HG03460 (cell line): ENCODE measurements around the gene ZNF775.
"Not testable (repeated sequence)": the region's sequence is repeated elsewhere in the genome, so short reads cannot be mapped to it uniquely, and the experiment has no call there.

Source experiments
- ATAC-seq: cut with Tn5 transposase; IDR thresholded peaks from one replicate; pipeline ENCODE4 v1.9.1; 2021; ENCODE audit not compliant: unreplicated experiment

ZNF775 gene

GRCh38 chr7:150381785-150382122 is 2.6 kb downstream of the ZNF775 start:
- ATAC-seq = no peak

DNA sequence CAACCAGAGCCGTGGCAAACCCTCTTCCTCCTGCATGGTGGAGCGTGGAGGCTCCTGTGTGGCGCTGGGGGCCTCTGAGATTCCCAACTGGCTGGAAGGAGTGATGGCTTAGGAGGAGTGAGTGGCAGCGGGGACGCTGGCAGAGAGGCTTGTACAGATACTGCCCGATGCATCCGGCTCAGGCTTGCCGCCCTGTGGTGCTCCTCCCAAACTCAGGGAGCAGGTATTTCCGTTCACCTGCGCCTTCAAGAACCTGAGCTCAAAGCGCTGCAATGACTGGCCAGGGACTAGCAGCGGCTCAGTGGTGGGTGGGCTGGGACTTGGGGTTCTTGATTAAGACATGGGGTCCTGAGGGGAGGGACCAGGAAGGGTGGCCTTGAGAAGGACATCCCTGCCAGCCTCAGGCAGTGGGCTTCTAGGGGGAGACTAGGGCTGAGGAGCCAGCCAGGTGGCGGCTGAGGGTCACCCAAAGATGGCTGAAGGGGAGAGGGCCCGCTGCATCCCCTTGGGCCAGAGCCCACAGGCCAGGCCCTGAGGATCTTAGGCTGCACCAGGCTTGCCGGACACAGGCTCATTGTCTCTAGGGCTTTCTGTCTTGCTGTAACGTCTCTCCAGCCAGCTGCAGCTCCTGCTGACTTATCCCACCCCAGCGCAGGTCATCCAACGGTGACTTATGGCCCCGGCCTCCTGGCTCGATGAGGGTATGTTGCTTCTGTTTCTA is 3.2 kb downstream of the ZNF775 start:
- no peak for ATAC-seq

GRCh38 chr7:150382844-150383225 is 3.7 kb downstream of the ZNF775 start:
- no peak for ATAC-seq

DNA sequence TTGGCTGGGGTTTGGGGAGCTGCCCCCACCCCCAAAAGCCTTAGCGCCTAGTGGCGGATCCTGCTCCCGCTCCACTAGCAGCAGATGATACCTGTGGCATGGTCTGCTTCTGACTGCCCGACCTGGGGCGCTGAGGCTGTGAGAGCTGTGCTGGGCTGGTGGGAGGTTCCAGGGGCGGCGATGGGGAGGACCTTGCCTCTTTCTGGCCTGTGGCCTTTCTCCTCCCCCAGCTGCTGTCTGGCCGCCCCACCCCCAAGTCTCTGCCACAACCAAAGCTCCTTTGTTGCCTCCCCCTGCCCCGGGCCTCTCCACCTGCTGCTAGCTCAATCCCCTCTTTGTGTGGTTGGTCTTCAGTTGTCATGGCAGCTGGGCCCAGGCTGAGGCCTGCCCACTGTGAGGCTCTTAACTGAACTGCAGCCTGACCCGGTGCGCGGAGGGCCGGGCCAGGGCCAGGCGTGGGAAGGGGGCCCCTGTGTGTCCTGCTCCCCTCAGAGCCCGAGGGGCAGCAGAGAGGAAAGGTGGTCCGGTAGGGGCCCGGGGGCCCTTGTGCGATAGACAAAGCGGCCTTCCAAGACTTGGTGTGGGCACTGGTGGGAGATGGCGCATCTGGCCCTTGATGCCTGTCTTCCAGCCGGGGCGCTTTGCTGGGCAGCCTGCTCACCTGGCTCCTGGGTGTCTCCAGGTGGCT is 4.7 kb downstream of the ZNF775 start:
- ATAC-seq = no peak

DNA sequence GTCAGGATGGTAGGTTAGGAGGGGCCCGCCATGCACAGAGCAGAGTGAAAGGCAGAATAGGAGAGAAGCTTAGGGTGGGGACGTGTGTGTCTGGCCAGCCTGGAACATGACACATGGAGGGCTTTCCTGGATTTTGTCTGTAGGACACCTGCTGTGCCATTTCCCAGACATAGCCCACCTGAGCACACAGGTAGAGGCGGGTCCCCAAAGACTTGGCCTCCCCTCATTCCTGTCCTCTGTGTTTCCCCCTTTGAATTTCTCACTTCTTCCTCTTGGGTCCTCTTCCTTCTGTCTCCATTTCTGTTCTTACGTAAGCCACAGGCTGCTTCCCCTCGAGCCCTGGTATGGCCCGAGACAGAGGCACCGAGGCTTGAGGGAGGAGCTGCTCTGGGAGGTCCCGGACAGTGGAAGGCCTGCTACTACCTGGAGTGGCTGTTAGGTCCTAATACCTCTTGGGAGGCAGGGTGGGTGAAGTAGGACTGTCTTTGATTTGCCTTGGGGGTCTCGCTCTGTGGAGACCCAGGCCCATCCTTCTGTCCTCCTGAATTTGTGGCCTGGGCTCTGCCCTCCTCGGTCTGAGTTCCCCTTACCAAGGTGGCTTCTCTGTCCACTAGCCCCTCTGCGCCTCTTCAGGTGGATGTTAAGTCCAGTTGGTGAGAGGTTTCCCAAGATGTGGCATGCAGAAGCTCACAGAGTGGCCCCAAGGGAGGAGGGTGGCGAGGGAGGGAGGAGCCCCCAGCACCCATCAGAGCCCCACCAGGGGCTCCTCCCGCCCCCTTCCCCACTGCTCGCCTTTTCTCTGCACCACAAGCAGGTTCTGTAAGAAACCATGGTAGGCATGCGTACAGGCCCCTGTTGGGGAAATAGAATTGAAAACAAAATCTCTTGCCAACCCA is 5.5 kb downstream of the ZNF775 start:
- no peak for ATAC-seq

DNA sequence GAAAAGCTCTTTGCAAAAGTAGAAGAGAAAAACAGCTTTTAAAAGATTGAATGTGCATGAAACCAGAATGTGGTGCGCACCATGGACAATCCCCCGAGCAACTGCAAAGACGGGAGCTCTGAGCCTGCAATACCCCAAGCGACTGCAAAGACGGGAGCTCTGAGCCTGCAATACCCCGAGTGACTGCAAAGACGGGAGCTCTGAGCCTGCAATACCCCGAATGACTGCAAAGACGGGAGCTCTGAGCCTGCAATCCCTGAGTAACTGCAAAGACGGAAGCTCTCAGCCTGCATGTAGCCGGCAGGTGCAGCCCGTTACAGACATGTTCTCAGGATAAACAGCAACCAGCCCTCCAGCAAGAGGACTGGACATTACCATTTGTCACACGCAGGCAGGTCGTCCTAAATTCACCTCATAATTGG is 6.2 kb downstream of the ZNF775 start:
- no peak for ATAC-seq

- not testable (repeated sequence) for ATAC-seq
These were observed 6.8 kb downstream of the ZNF775 start for GRCh38 chr7:150385884-150386283.

DNA sequence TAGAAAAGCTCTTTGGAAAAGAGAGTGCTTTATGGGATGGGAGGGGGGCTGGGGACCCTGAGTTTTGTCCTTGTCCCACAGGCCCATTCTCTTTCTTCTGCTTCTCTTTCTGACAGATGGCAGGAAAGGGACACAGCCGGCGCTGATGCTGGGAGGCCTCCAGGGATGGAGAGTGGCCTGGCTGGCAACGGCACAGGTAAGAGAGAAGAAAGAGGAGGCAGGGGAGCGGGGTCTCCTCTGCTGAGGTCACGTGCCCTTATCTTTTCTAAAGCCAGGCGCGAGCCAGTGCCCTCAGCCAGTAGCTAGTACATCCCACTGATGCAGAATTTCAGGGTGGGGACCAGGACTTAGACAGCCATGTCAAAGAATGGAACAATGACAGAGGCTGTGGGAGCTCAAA is 9.2 kb downstream of the ZNF775 start:
- no peak for ATAC-seq

DNA sequence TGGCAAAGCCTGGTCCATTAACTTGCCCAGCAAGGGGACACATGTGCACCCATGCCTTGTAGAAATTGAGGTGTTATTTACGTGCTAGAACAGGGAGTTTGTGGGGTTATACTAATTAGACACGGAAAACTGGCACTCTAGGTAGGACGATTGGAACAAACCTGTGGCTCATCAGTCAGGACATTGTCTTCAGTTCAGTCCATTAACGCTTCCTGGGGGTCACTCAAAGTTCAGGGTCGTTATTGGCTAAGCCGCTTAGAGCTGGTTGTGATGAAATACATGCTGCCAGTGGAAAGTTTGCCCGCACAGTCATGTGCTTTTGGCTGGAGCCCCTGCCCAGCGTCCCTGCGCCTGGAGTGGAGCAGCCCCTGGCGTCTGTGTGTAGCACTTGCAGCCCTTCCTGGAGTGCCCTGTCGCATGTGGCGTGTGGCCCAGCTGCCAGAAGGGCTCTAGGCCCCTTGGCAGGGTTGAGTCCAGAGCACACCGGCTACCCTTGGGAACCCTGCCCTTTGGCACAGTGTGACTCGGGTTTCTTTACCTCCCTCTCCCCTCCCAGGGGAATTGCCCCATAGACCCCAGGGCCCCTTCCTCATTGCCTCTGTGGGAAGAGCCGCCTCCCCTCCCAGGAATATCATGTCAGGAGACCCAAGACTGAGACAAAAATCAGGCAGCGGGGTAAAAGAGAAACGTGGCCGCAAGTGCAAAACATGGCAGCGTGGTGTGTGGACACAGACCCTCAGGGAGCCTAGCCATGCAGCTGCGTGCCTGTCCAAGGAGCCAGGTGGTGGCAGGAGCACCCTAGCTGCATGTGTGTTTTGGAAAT is 9.8 kb downstream of the ZNF775 start:
- ATAC-seq = no peak

GRCh38 chr7:150389532-150389816 is 10.3 kb downstream of the ZNF775 start:
- no peak for ATAC-seq

- ATAC-seq = no peak
These were observed 11.1 kb downstream of the ZNF775 start for GRCh38 chr7:150390205-150390604.

- no peak for ATAC-seq
These were observed 14.2 kb downstream of the ZNF775 start for GRCh38 chr7:150393325-150393724.

GRCh38 chr7:150396426-150396825 is 17.3 kb downstream of the ZNF775 start:
- no peak for ATAC-seq

GRCh38 chr7:150396851-150397260 is 17.7 kb downstream of the ZNF775 start:
- no peak for ATAC-seq

DNA sequence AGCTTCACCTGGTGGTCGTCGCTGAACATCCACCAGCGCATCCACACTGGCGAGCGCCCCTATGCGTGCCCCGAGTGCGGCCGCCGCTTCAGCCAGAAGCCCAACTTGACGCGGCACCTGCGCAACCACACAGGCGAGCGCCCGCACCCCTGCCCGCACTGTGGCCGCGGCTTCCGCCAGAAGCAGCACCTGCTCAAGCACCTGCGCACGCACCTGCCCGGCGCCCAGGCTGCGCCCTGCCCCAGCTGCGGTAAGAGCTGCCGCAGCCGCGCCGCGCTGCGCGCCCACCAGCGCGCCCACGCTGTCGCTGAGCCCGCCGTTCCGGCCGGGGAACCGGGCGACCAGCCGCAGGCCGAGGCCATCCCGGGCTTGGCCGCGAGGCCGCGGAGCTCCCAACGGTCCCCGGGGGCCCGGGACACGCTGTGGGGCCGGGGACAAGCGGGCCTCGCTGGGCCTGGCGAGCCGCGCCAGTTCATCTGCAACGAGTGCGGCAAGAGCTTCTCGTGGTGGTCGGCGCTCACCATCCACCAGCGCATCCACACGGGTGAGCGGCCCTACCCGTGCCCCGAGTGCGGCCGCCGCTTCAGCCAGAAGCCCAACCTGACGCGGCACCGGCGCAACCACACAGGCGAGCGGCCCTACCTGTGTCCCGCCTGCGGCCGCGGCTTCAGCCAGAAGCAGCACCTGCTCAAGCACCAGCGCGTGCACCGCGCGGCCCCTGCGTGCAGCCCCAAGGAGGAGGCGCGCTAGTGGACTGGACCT is 18.4 kb downstream of the ZNF775 start:
- ATAC-seq = no peak

- ATAC-seq = no peak
These were observed 19.2 kb downstream of the ZNF775 start for GRCh38 chr7:150398108-150398964.

GRCh38 chr7:150398965-150399320 is 19.8 kb downstream of the ZNF775 start:
- no peak for ATAC-seq

GRCh38 chr7:150399421-150400007 is 20.4 kb downstream of the ZNF775 start:
- no peak for ATAC-seq
